Mesothelial cell of epicardium (in vitro differentiated cells): ENCODE data around the gene SRC. TPM values are rescaled to one million over a fixed set of nuclear protein-coding genes. Genes with fewer than 3 reads are reported as not detected.

Experiments
- DNase-seq, 2 experiments: peaks; one replicate each; pipeline ENCODE4 v3.0.0; 2021; ENCODE audit warnings: low spot score in 2 of 2; ENCODE audit not compliant: unreplicated experiment in 2 of 2
- H3K27ac Mint-ChIP-seq: 2 replicates; pipeline ENCODE4 v1.8.0; 2021; ENCODE audit warnings: mixed read lengths
- H3K27me3 Mint-ChIP-seq: 2 replicates; pipeline ENCODE4 v1.8.0; 2021; ENCODE audit warnings: low read depth, mixed read lengths
- H3K36me3 Mint-ChIP-seq: 2 replicates; pipeline ENCODE4 v1.8.0; 2021; ENCODE audit warnings: mixed read lengths
- H3K4me1 Mint-ChIP-seq: 2 replicates; pipeline ENCODE4 v1.8.0; 2021; ENCODE audit warnings: mixed read lengths
- H3K4me3 Mint-ChIP-seq: 2 replicates; pipeline ENCODE4 v1.8.0; 2021; ENCODE audit warnings: mild to moderate bottlenecking, moderate library complexity, mixed read lengths
- H3K9me3 Mint-ChIP-seq: 2 replicates; pipeline ENCODE4 v1.8.0; 2021; ENCODE audit warnings: mixed read lengths
- total RNA-seq: library from RNA; stranded (reverse); gene quantifications from 3 replicates; pipeline ENCODE4 v1.2.1, GENCODE V29; 2021
- TF ChIP-seq, protein P1 (sequence below): fragments of 200-600 bp; sonication (generic); IDR thresholded peaks from one replicate; pipeline ENCODE4 v1.5.0; 2021; ENCODE audit warnings: antibody characterized with exemption; ENCODE audit not compliant: unreplicated experiment

The SRC gene
- total RNA-seq, 1 donor from 2014 or later = 85.2 TPM

DNA sequence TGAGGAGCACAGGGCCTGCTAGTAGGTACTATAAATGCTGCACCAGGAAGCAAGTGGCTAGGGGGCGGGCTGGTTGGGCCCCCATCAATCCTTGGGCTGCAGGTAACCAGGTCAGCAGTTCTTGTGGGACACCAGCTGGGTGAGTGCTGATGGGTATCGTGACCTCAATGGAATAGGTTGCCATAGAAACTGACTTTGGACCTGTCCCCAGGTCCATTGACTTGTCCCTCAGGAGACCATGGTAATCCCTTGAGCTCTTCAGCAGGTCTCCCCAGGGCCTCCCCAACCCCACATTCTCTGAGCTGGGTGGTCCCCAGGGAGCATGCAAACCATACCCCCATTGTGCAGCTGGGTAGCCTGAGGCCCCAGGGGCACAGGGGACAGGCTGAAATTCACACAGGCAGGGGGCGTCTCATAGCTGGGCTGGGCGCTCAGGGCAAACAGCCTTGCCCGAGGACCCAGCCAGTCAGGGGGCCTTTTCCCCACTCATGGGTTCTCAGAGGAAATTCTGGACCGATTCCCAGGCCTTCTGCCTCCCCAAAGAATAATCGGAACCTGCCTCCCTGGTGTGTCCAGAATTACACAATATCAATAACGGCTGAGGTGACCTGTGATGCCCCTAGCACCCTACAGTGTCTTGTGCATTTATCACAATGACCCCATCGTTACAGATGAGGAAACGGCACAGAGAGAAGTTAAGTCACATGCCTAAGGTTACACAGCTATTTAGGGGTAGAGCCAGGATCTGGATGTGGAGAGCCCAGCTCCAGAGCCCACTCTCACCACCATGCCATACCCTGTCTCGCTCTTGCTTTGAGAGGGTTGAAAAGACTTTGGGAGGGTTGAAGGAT, 35.9 kb downstream of the SRC start:
- TF ChIP-seq, protein P1, sequence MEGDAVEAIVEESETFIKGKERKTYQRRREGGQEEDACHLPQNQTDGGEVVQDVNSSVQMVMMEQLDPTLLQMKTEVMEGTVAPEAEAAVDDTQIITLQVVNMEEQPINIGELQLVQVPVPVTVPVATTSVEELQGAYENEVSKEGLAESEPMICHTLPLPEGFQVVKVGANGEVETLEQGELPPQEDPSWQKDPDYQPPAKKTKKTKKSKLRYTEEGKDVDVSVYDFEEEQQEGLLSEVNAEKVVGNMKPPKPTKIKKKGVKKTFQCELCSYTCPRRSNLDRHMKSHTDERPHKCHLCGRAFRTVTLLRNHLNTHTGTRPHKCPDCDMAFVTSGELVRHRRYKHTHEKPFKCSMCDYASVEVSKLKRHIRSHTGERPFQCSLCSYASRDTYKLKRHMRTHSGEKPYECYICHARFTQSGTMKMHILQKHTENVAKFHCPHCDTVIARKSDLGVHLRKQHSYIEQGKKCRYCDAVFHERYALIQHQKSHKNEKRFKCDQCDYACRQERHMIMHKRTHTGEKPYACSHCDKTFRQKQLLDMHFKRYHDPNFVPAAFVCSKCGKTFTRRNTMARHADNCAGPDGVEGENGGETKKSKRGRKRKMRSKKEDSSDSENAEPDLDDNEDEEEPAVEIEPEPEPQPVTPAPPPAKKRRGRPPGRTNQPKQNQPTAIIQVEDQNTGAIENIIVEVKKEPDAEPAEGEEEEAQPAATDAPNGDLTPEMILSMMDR = no peak
- Mint-ChIP-seq H3K4me1 (peaks cover 7% of the 10 kb centered on the region), H3K27ac (no peak overlapping the region), H3K27me3 (no peaks in the 10 kb centered on the region), H3K9me3 (no peaks in the 10 kb centered on the region), H3K4me3 (no peak overlapping the region), H3K36me3 (peaks cover 8% of the 10 kb centered on the region)
- DNase-seq = no peak

DNA sequence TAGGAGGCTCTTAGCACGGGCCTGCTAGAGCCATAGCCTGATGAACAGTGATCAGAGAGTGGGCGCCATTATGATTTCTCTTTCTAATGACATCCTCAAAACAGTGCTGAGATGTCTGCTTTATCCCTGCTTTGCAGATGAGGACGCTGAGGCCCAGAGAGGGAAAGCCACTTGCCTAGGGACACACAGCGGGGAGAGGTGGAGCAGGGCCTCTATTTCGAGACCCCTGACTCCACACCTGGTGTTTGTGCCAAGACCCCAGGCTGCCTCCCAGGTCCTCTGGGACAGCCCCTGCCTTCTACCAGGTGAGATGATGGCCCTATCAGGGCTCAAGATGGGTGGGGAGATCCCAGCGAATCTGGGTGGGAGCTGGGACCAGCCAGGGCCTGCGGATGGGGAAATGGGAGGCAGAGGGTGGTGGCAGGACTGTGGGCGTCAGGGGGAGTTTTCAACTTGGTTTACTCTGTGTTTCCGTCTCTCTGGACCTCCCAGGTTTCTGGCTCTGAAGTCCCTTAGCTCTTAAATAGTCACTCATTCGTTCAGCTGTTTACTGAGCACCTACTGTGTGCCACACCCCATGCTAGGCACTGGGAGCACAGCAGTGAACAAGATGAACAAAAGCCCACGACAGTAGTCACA, 36.7 kb downstream of the SRC start:
- Mint-ChIP-seq H3K27me3 (no peaks in the 10 kb centered on the region), H3K4me3 (no peak overlapping the region)

DNA sequence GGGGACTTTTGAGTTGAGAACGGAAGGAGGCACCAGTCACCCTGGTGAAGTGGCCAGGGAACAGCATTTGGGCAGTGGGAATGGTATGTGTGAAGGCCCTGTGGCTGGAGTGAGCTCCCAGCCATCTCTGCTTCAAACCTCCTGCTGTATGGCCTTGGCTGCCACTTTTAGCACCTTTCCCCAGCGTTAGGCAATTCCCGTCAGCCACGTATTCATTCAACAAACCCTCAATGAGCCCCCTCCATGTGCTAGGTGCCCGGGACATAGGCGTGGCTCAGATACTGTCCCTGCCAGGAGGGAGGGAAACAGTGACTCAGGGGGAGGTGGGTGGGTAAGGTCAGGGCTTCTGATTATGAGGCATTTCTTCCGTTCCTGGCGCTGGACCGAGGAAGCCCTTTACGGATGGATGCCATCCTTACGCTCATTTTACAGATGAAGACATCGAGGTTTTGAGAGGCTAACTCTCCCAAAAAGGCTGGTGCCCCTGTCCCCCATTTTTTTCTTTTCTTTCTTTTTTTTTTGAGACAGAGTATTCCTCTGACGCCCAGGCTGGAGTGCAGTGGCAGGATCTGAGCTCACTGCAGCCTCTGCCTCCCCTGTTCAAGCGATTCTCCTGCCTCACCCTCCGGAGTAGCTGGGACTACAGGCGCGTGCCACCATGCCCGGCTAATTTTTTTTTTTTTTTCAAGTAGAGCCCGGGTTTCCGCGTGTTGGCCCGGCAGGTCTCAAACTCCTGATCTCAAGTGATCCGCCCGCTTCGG, 37.5 kb downstream of the SRC start:
- peaks cover 12% of the 10 kb centered on the region for H3K36me3 Mint-ChIP-seq
- no peak overlapping the region for H3K27ac Mint-ChIP-seq
- no peak for DNase-seq
- peaks cover 7% of the 10 kb centered on the region for H3K4me1 Mint-ChIP-seq
- H3K9me3 Mint-ChIP-seq = no peaks in the 10 kb centered on the region
- TF ChIP-seq, protein P1 = no peak
- no peaks in the 10 kb centered on the region for H3K27me3 Mint-ChIP-seq
- H3K4me3 Mint-ChIP-seq = no peak overlapping the region

More for the DNA sequence above, 36.7 kb downstream of the SRC start:
- Mint-ChIP-seq H3K9me3 (no peaks in the 10 kb centered on the region), H3K4me1 (peaks cover 7% of the 10 kb centered on the region), H3K27ac (peak overlapping the region; percentile 64), H3K36me3 (peaks cover 12% of the 10 kb centered on the region)
- DNase-seq = no peak
- TF ChIP-seq, protein P1 = no peak

DNA sequence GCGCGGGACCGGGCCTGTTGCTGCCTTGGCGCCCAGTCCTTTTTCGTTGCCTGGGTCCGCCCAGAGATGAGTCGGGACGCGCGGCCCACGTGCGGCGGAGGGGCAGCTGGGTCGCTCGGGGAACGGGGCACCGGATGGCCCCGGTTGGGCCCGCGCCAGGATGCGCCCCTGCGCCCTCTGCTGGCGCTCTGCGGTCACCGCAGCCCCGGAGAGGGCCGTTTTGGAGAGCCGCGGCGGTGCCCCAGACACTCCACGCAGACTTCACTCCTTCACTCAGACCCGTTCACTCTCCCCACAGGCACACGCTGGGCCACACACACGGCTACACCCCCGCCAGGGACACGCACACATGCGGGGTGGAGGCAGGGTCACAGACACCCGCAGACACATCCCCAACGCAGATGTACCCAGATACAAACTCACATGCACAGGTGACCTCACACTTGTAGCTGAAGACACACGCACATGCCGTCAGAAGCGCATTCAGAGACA, 38.8 kb downstream of the SRC start:
- peak in 1 of 2 experiments; percentile 83 for DNase-seq
- Mint-ChIP-seq H3K27ac (no peak overlapping the region), H3K27me3 (no peaks in the 10 kb centered on the region), H3K4me1 (peaks cover 2% of the 10 kb centered on the region), H3K9me3 (no peaks in the 10 kb centered on the region), H3K36me3 (peaks cover 12% of the 10 kb centered on the region), H3K4me3 (no peak overlapping the region)
- TF ChIP-seq, protein P1 = peak; percentile 81

DNA sequence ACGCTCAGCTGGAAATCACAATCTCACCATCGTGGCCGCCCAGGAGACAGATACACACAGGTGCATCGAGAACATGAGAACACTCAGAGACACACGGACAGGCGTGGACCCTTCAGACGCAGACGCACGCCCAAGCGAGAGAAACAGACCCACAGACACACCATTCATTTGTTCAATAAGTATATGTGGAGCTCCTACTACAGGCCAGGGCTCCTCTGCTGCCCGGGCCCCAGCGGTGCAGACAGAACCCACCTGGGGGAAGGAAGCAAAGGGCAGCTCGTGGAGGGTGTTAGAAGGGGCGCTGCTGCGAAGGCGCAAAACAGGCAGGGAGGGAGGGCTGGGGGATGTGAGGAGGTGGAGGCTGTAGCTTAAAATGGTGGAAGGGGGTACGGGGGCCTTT, 39.2 kb downstream of the SRC start:
- no peaks in the 10 kb centered on the region for H3K27me3 Mint-ChIP-seq
- H3K4me1 Mint-ChIP-seq = peaks cover 2% of the 10 kb centered on the region
- no peak for DNase-seq
- H3K36me3 Mint-ChIP-seq = peaks cover 12% of the 10 kb centered on the region
- TF ChIP-seq, protein P1 = no peak
- H3K27ac Mint-ChIP-seq = no peak overlapping the region
- no peaks in the 10 kb centered on the region for H3K9me3 Mint-ChIP-seq
- no peak overlapping the region for H3K4me3 Mint-ChIP-seq
